Karpas-422 (cell line): ENCODE results near the gene UBE2O. TPM values are rescaled to one million over a fixed set of nuclear protein-coding genes. Genes with fewer than 3 reads are reported as not detected.
"Not testable (repeated sequence)": the region's sequence is repeated elsewhere in the genome, so short reads cannot be mapped to it uniquely, and the experiment has no call there.

Experiments
- DNase-seq: peaks from one replicate; pipeline ENCODE4 v3.0.0-alpha.2; 2015
- H2AFZ ChIP-seq: fragments of 200-600 bp; sonication (generic); 2 replicates; pipeline ENCODE4 v1.6.1; 2014; ENCODE audit warnings: antibody characterized with exemption, low read length, mixed read lengths
- H3K27ac ChIP-seq: fragments of 200-600 bp; sonication (generic); 2 replicates; pipeline ENCODE4 v1.5.1; 2014; ENCODE audit warnings: mild to moderate bottlenecking, low read length, moderate library complexity
- H3K27me3 ChIP-seq: fragments of 200-600 bp; sonication (generic); 2 replicates; pipeline ENCODE4 v1.6.1; 2014; ENCODE audit warnings: low read length, mixed read lengths
- H3K36me3 ChIP-seq: fragments of 200-600 bp; sonication (generic); 2 replicates; pipeline ENCODE4 v1.6.1; 2014; ENCODE audit warnings: low read length, mixed read lengths; ENCODE audit not compliant: insufficient read depth
- H3K4me1 ChIP-seq: fragments of 200-600 bp; sonication (generic); 2 replicates; pipeline ENCODE4 v1.6.1; 2014; ENCODE audit warnings: mild to moderate bottlenecking, low read length, mixed read lengths
- H3K4me2 ChIP-seq: fragments of 200-600 bp; sonication (generic); 2 replicates; pipeline ENCODE4 v1.6.1; 2014; ENCODE audit warnings: low read length, low read depth, mild to moderate bottlenecking; ENCODE audit not compliant: poor library complexity, severe bottlenecking
- H3K4me3 ChIP-seq: fragments of 200-600 bp; sonication (generic); 2 replicates; pipeline ENCODE4 v1.5.1; 2014; ENCODE audit warnings: mild to moderate bottlenecking, antibody characterized with exemption, low read length, mixed read lengths
- H3K79me2 ChIP-seq: fragments of 200-600 bp; sonication (generic); 2 replicates; pipeline ENCODE4 v1.6.1; 2014; ENCODE audit warnings: mild to moderate bottlenecking, low read length, mixed read lengths
- H3K9ac ChIP-seq: fragments of 200-600 bp; sonication (generic); 2 replicates; pipeline ENCODE4 v1.6.0; 2014; ENCODE audit warnings: low read length
- H3K9me2 ChIP-seq: fragments of 200-600 bp; sonication (generic), shearing (Covaris generic); replicated peaks from 2 replicates; pipeline ENCODE4 v1.6.0; 2014; ENCODE audit warnings: mild to moderate bottlenecking, low read length, moderate library complexity; ENCODE audit not compliant: insufficient read depth
- H3K9me3 ChIP-seq: fragments of 300-700, 200-600 bp; sonication (generic); 2 replicates; pipeline ENCODE4 v1.6.1; 2014; ENCODE audit warnings: low read length, mixed read lengths
- H4K20me1 ChIP-seq: fragments of 200-600 bp; sonication (generic); 2 replicates; pipeline ENCODE4 v1.6.1; 2014; ENCODE audit warnings: mild to moderate bottlenecking, antibody characterized with exemption, low read length, low read depth; ENCODE audit not compliant: insufficient read depth
- total RNA-seq: library from RNA; depleted of rRNA; stranded (reverse); fragments of >200 nt; shearing (Covaris generic); gene quantifications from 2 replicates; pipeline ENCODE4 v1.2.3, GENCODE V29; 2014; ENCODE audit warnings: low replicate concordance

UBE2O gene
- total RNA-seq, 1 experiment from 2014 or later = 10.5 TPM

DNA sequence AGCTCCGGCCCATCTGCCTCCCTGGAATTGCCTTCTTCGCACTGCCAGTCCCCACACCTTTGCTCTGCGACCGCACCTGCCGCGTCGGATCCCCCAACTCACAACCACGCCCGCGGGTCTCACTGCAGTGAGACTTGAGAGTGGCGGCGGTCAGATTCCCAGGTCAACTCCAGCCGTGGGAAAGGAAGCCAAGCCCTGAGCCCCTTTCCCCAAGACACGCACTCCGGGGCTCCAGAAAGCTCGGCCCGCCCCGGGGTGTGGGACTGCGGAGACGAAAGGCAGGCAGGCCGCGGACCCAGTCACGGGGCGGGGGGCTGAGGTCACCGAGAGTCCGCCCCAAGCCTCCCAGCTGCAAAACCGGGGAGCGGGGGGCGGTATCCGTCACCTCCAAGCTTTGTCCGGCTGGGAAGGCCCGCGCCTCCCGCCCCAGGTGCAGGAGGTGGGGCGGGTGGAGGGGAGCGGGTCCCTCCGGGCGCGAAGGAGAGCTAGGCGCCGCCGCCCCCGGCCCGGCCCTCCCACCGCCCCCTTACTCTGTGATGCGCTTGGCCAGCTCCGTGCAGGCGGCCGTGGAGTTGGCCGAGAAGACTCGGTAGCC lies 99.9 kb downstream of the UBE2O start:
- Histone ChIP-seq H3K4me3 (peak overlapping the region; percentile 98), H4K20me1 (no peaks in the 10 kb centered on the region; the same call in 1 of the 2 replicates), H3K9me3 (no peaks in the 10 kb centered on the region), H3K4me2 (peak overlapping the region; percentile 97), H3K79me2 (peaks cover 34% of the 10 kb centered on the region), H3K27ac (peak overlapping the region; percentile 55; the same call in 1 of the 2 replicates), H3K4me1 (peaks cover 34% of the 10 kb centered on the region), H3K27me3 (no peaks in the 10 kb centered on the region), H3K36me3 (no peaks in the 10 kb centered on the region), H2AFZ (peak overlapping the region; percentile 90), H3K9me2 (no peaks in the 10 kb centered on the region), H3K9ac (peak overlapping the region; percentile 85)
- peak; percentile 55 for DNase-seq

DNA sequence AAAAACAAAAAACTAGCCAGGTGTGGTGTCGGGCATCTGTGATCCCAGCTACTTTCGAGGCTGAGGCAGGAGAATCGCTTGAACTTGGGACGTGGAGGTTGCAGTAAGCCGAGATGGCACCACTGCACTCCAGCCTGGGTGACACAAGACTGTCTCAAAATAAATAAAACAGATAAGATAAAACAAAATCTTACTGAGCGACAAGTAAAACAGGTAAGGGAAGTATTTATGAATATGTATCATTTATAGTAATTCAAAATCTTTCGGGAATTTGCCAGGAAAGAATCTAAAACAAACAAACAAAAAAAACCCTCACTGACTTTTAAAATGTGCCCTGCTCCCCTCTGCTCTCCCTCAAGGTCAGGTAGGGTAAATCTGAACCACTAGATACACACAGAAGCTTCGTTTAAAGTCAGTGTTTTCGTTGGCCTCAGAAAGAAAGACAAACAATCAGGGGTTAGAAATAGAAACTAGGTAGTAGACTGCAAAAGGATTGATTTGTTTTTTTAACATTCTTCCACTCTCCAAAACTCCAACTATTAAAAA lies 101.4 kb downstream of the UBE2O start:
- no peaks in the 10 kb centered on the region for H3K27me3 ChIP-seq
- H3K4me3 ChIP-seq = no peak overlapping the region
- peak overlapping the region; percentile 20 for H3K4me2 ChIP-seq
- no peak overlapping the region for H3K27ac ChIP-seq
- H3K36me3 ChIP-seq = no peaks in the 10 kb centered on the region
- H3K9ac ChIP-seq = no peak overlapping the region
- peak; percentile 27 for DNase-seq
- peaks cover 19% of the 10 kb centered on the region for H3K4me1 ChIP-seq
- no peaks in the 10 kb centered on the region for H3K9me2 ChIP-seq
- H3K79me2 ChIP-seq = peaks cover 34% of the 10 kb centered on the region
- no peaks in the 10 kb centered on the region for H3K9me3 ChIP-seq
- H2AFZ ChIP-seq = no peak overlapping the region
- H4K20me1 ChIP-seq = no peaks in the 10 kb centered on the region; the same call in 1 of the 2 replicates

DNA sequence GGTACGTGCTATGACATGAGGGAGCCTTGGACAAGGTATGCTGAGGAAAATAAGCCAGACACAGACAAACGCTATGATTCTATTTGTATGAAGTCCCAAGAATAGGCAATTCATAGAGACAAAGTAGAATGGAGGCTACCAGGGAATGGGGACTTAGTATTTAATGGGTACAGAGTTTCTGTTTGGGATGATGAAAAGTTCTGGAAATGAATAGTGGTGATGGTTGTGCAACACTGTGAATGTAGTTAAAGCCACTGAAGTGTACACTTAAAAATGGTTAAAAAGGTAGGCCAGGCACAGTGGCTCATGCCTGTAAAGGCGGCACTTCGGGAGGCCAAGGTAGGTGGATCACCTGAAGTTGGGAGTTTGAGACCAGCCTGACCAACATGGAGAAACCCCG lies 102.5 kb downstream of the UBE2O start:
- Histone ChIP-seq H3K4me2 (no peak overlapping the region), H3K4me1 (peaks cover 17% of the 10 kb centered on the region), H3K36me3 (no peaks in the 10 kb centered on the region), H3K9me3 (no peaks in the 10 kb centered on the region), H3K27me3 (no peaks in the 10 kb centered on the region), H4K20me1 (no peaks in the 10 kb centered on the region; the same call in 1 of the 2 replicates), H3K9me2 (no peaks in the 10 kb centered on the region), H2AFZ (no peak overlapping the region), H3K79me2 (peaks cover 34% of the 10 kb centered on the region), H3K27ac (no peak overlapping the region), H3K4me3 (no peak overlapping the region), H3K9ac (no peak overlapping the region)
- peak; percentile 9 for DNase-seq

DNA sequence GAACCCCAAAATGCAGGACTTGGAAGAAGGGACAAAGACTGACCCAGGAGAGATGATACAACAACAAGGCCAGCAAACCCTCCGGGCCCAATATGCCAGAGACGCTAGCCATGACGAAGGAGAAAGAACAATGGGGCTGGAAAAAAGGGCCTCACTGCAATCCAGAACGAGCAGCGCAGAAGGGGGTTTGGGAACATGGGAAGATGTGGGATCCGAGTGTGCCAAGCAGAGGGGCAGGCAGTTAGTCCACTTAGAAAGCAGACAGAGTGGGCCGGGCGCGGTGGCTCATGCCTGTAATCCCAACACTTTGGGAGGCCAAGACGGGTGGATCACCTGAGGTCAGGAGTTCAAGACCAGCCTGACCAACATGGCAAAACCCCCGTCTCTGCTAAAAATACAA lies 106.0 kb downstream of the UBE2O start:
- H3K27ac ChIP-seq, H3K27me3 ChIP-seq, H3K9me2 ChIP-seq, H3K4me2 ChIP-seq, H3K9ac ChIP-seq, H3K4me1 ChIP-seq, H3K9me3 ChIP-seq, H3K36me3 ChIP-seq, H4K20me1 ChIP-seq, DNase-seq, H3K4me3 ChIP-seq, H2AFZ ChIP-seq: not testable (repeated sequence)
- peaks cover 23% of the 10 kb centered on the region for H3K79me2 ChIP-seq

DNA sequence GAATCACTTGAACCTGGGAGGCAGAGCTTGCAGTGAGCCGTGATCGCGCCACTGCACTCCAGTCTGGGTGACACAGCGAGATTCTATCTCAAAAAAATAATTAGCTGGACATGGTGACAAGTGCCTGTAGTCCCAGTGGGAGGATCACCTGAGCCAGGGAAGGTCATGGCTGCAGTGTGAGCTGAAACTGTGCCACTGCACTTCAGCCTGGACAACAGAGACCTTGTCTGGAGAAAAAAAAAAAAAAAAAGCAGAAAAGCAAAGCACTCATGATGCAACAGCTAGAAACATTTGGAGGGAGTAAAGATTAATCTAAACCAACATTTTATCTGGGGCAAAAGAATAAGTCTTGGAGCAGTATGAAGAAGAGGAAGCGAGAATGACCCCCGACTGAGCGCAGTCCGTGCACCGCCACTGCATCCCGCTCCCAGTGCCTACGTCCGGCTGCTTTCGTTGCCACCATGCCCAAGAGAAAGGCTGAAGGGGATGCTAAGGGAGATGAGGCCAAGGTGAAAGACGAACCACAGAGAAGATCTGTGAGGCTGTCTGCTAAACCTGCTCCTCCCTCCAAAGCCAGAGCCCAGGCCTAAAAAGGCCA lies 107.5 kb downstream of the UBE2O start:
- peaks cover 9% of the 10 kb centered on the region for H3K79me2 ChIP-seq
- DNase-seq = peak; percentile 31
- no peak overlapping the region for H3K27ac ChIP-seq
- H3K27me3 ChIP-seq = no peaks in the 10 kb centered on the region
- H3K4me3 ChIP-seq = no peak overlapping the region
- no peaks in the 10 kb centered on the region for H3K36me3 ChIP-seq
- H3K9me3 ChIP-seq = no peaks in the 10 kb centered on the region
- H3K4me2 ChIP-seq = no peak overlapping the region
- H2AFZ ChIP-seq = no peak overlapping the region
- no peak overlapping the region for H3K9ac ChIP-seq
- H3K9me2 ChIP-seq = no peaks in the 10 kb centered on the region
- H3K4me1 ChIP-seq = no peaks in the 10 kb centered on the region
- no peaks in the 10 kb centered on the region for H4K20me1 ChIP-seq

DNA sequence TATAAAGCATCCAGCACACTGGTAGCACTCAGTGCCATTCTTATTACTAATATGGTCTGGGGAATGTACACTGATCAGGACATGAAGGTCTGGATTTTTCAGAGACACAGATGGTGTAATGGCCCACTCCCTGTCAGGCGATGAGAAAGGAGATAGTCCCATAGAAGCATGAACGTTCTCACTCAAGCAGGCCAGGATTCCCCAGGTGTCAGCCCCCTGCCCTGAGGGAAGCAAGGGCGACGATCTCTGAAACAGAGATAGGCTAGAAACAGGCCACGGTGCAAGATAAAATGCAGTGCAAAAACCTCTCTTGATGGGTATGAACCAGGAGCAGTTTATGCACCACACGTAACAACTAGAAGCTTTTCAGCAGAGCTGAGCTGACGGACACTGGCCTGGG lies 109.8 kb downstream of the UBE2O start:
- H3K4me2 ChIP-seq = no peak overlapping the region
- H2AFZ ChIP-seq = no peak overlapping the region
- H3K27ac ChIP-seq = no peak overlapping the region
- no peaks in the 10 kb centered on the region for H3K9me2 ChIP-seq
- no peaks in the 10 kb centered on the region for H3K36me3 ChIP-seq
- H3K27me3 ChIP-seq = no peaks in the 10 kb centered on the region
- H4K20me1 ChIP-seq = no peaks in the 10 kb centered on the region
- DNase-seq = no peak
- H3K4me3 ChIP-seq = no peak overlapping the region
- H3K79me2 ChIP-seq = 0 out of 2 replicates have a peak, but pooled peaks cover under 1% of the 10 kb centered on the region
- no peaks in the 10 kb centered on the region for H3K9me3 ChIP-seq
- H3K9ac ChIP-seq = no peak overlapping the region
- no peaks in the 10 kb centered on the region for H3K4me1 ChIP-seq

DNA sequence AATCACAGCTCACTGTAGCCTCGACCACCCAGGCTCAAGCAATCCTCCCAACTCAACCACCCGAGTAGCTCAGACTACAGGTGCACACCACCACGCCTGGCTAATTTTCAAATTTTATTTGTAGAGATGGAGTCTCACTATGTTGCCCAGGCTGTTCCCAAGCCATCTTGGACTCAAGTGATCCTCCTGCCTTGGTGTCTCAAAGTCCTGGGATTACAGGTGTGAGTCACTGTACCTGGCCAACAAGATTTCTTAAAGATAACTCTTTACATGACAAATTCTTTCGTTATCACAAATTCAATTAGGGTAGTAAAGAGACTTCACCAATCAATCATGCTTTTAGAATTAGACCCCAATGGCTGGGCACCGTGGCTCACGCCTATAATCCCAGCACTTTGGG lies 111.7 kb downstream of the UBE2O start:
- H3K9ac ChIP-seq = no peak overlapping the region
- peaks cover 15% of the 10 kb centered on the region; the same call in 1 of the 2 replicates for H3K79me2 ChIP-seq
- no peaks in the 10 kb centered on the region for H4K20me1 ChIP-seq
- H3K27me3 ChIP-seq = no peaks in the 10 kb centered on the region
- no peak overlapping the region for H3K4me3 ChIP-seq
- H3K4me1 ChIP-seq = no peaks in the 10 kb centered on the region
- H3K27ac ChIP-seq = no peak overlapping the region
- no peaks in the 10 kb centered on the region for H3K9me3 ChIP-seq
- H2AFZ ChIP-seq = no peak overlapping the region
- no peaks in the 10 kb centered on the region for H3K36me3 ChIP-seq
- no peak for DNase-seq
- H3K9me2 ChIP-seq = no peaks in the 10 kb centered on the region
- no peak overlapping the region for H3K4me2 ChIP-seq
